Measurements from ENCODE around the gene GIPC2. TPM values are rescaled to one million over a fixed set of nuclear protein-coding genes. Genes with fewer than 3 reads are reported as not detected.
A peak's percentile ranks its signal among the peaks of the same experiment; 100 is the strongest.
"Not testable (repeated sequence)": the region's sequence is repeated elsewhere in the genome, so short reads cannot be mapped to it uniquely, and the experiment has no call there.

The GIPC2 gene
- total RNA-seq, 2 experiments from 2014 or later: 0.23 to 0.38 TPM

GRCh38 chr1:78096017-78096416 lies 50.3 kb downstream of the GIPC2 start:
- ATAC-seq: no peak
- Mint-ChIP-seq H3K4me1 (no peaks in the 10 kb centered on the region), H3K9me3 (ENCODE audit: low read depth) (no peaks in the 10 kb centered on the region), H3K4me3 (no peak overlapping the region), H3K27ac (no peak overlapping the region), H3K27me3 (peaks cover 2% of the 10 kb centered on the region), H3K36me3 (no peaks in the 10 kb centered on the region)
- no peak for DNase-seq
- CTCF ChIA-PET: no interaction called here

GRCh38 chr1:78096976-78097375 lies 51.2 kb downstream of the GIPC2 start:
- ATAC-seq: no peak
- peaks cover 2% of the 10 kb centered on the region for H3K27me3 Mint-ChIP-seq
- DNase-seq: no peak
- H3K9me3 Mint-ChIP-seq (ENCODE audit: low read depth): no peaks in the 10 kb centered on the region
- no peak overlapping the region for H3K4me3 Mint-ChIP-seq
- CTCF ChIA-PET: no interaction called here
- H3K36me3 Mint-ChIP-seq: no peaks in the 10 kb centered on the region
- H3K27ac Mint-ChIP-seq: no peak overlapping the region
- no peaks in the 10 kb centered on the region for H3K4me1 Mint-ChIP-seq

- no peaks in the 10 kb centered on the region for H3K4me1 Mint-ChIP-seq
- CTCF ChIA-PET: no interaction called here
These were observed 55.3 kb downstream of the GIPC2 start for GRCh38 chr1:78101051-78101450.

GRCh38 chr1:78101514-78101913 lies 55.7 kb downstream of the GIPC2 start:
- CTCF ChIA-PET: no interaction called here
- no peaks in the 10 kb centered on the region for H3K36me3 Mint-ChIP-seq
- ATAC-seq: no peak
- H3K4me3 Mint-ChIP-seq: no peak overlapping the region
- H3K27ac Mint-ChIP-seq: no peak overlapping the region
- H3K4me1 Mint-ChIP-seq: no peaks in the 10 kb centered on the region
- no peaks in the 10 kb centered on the region for H3K27me3 Mint-ChIP-seq
- no peak for DNase-seq
- H3K9me3 Mint-ChIP-seq (ENCODE audit: low read depth): no peaks in the 10 kb centered on the region

More at GRCh38 chr1:78101051-78101450, 55.3 kb downstream of the GIPC2 start:
- ATAC-seq: no peak
- Mint-ChIP-seq H3K9me3 (ENCODE audit: low read depth) (no peaks in the 10 kb centered on the region), H3K27me3 (peaks cover 2% of the 10 kb centered on the region), H3K36me3 (no peaks in the 10 kb centered on the region), H3K4me3 (no peak overlapping the region), H3K27ac (no peak overlapping the region)
- DNase-seq: no peak

GRCh38 chr1:78102082-78102481 lies 56.3 kb downstream of the GIPC2 start:
- no peaks in the 10 kb centered on the region for H3K9me3 Mint-ChIP-seq (ENCODE audit: low read depth)
- no peak for DNase-seq
- CTCF ChIA-PET: no interaction called here
- H3K4me3 Mint-ChIP-seq: no peak overlapping the region
- no peaks in the 10 kb centered on the region for H3K4me1 Mint-ChIP-seq
- ATAC-seq: no peak
- H3K36me3 Mint-ChIP-seq: no peaks in the 10 kb centered on the region
- H3K27me3 Mint-ChIP-seq: no peaks in the 10 kb centered on the region
- H3K27ac Mint-ChIP-seq: no peak overlapping the region

GRCh38 chr1:78102916-78103315 lies 57.1 kb downstream of the GIPC2 start:
- no peak for DNase-seq
- CTCF ChIA-PET: interaction anchor here (0.8 to 1.3 kb wide), 2 partner anchors 24 to 28 kb away, joined by 3 read pairs; no protein-coding TSS in a partner anchor
- H3K27ac Mint-ChIP-seq: no peak overlapping the region
- H3K27me3 Mint-ChIP-seq: no peaks in the 10 kb centered on the region
- no peak overlapping the region for H3K4me3 Mint-ChIP-seq
- ATAC-seq: no peak
- no peaks in the 10 kb centered on the region for H3K4me1 Mint-ChIP-seq
- no peaks in the 10 kb centered on the region for H3K9me3 Mint-ChIP-seq (ENCODE audit: low read depth)
- no peaks in the 10 kb centered on the region for H3K36me3 Mint-ChIP-seq

- H3K9me3 Mint-ChIP-seq (ENCODE audit: low read depth): no peaks in the 10 kb centered on the region
- DNase-seq: no peak
- no peak overlapping the region for H3K27ac Mint-ChIP-seq
- CTCF ChIA-PET: interaction anchor here (1.1 to 1.2 kb wide), 2 partner anchors 10 to 85 kb away, joined by 3 to 4 read pairs; no protein-coding TSS in a partner anchor
- H3K4me1 Mint-ChIP-seq: no peaks in the 10 kb centered on the region
- H3K27me3 Mint-ChIP-seq: no peaks in the 10 kb centered on the region
- ATAC-seq: no peak
- no peaks in the 10 kb centered on the region for H3K36me3 Mint-ChIP-seq
- H3K4me3 Mint-ChIP-seq: no peak overlapping the region
These were observed 58.6 kb downstream of the GIPC2 start for GRCh38 chr1:78104322-78104721.

- H3K27me3 Mint-ChIP-seq; H3K4me1 Mint-ChIP-seq; H3K36me3 Mint-ChIP-seq; H3K4me3 Mint-ChIP-seq; H3K27ac Mint-ChIP-seq; DNase-seq; ATAC-seq; H3K9me3 Mint-ChIP-seq (ENCODE audit: low read depth); CTCF ChIA-PET: not testable (repeated sequence)
These were observed 63.9 kb downstream of the GIPC2 start for GRCh38 chr1:78109659-78110058.

GRCh38 chr1:78113156-78113916 lies 67.6 kb downstream of the GIPC2 start:
- Mint-ChIP-seq H3K27me3 (peaks cover under 1% of the 10 kb centered on the region), H3K9me3 (ENCODE audit: low read depth) (no peaks in the 10 kb centered on the region), H3K4me1 (peaks cover 6% of the 10 kb centered on the region), H3K4me3 (no peak overlapping the region), H3K27ac (no peak overlapping the region), H3K36me3 (no peaks in the 10 kb centered on the region)
- ATAC-seq (no peak), DNase-seq (no peak)
- CTCF ChIA-PET: interaction anchor here (0.7 to 2.2 kb wide), 10 partner anchors 8 to 888 kb away, joined by 3 to 13 read pairs (median 4); partner anchors contain the start of gene DNAJB4

GRCh38 chr1:78114034-78114956 lies 68.5 kb downstream of the GIPC2 start:
- no peaks in the 10 kb centered on the region for H3K9me3 Mint-ChIP-seq (ENCODE audit: low read depth)
- H3K27me3 Mint-ChIP-seq: peaks cover 5% of the 10 kb centered on the region
- H3K36me3 Mint-ChIP-seq: no peaks in the 10 kb centered on the region
- no peak overlapping the region for H3K27ac Mint-ChIP-seq
- DNase-seq: peak; percentile 70
- peak; percentile 85 for ATAC-seq
- H3K4me3 Mint-ChIP-seq: no peak overlapping the region
- H3K4me1 Mint-ChIP-seq: peaks cover 6% of the 10 kb centered on the region
- CTCF ChIA-PET: interaction anchor here (0.7 to 2.2 kb wide), 17 partner anchors 9 to 889 kb away, joined by 3 to 13 read pairs (median 4); partner anchors contain the start of genes DNAJB4 and FUBP1

- H3K36me3 Mint-ChIP-seq, CTCF ChIA-PET: not testable (repeated sequence)
These were observed 74.7 kb downstream of the GIPC2 start for GRCh38 chr1:78120485-78120884.

GRCh38 chr1:78121710-78122109 lies 75.9 kb downstream of the GIPC2 start:
- H3K4me1 Mint-ChIP-seq: no peaks in the 10 kb centered on the region
- peaks cover 5% of the 10 kb centered on the region for H3K27me3 Mint-ChIP-seq
- H3K27ac Mint-ChIP-seq: no peak overlapping the region
- no peak for ATAC-seq
- no peak overlapping the region for H3K4me3 Mint-ChIP-seq
- no peak for DNase-seq
- H3K9me3 Mint-ChIP-seq (ENCODE audit: low read depth): no peaks in the 10 kb centered on the region
- CTCF ChIA-PET: interaction anchor here (1.1 kb wide), 1 partner anchor 8 kb away, joined by 4 read pairs; no protein-coding TSS in a partner anchor
- H3K36me3 Mint-ChIP-seq: no peaks in the 10 kb centered on the region

More at GRCh38 chr1:78120485-78120884, 74.7 kb downstream of the GIPC2 start:
- not testable (repeated sequence) for H3K9me3 Mint-ChIP-seq (ENCODE audit: low read depth); H3K4me1 Mint-ChIP-seq; ATAC-seq; H3K4me3 Mint-ChIP-seq; DNase-seq; H3K27ac Mint-ChIP-seq; H3K27me3 Mint-ChIP-seq

- no peak for DNase-seq
- Mint-ChIP-seq H3K36me3 (no peaks in the 10 kb centered on the region), H3K4me3 (no peak overlapping the region), H3K4me1 (no peaks in the 10 kb centered on the region), H3K9me3 (ENCODE audit: low read depth) (no peaks in the 10 kb centered on the region), H3K27ac (no peak overlapping the region), H3K27me3 (peaks cover 5% of the 10 kb centered on the region)
- CTCF ChIA-PET: no interaction called here
- ATAC-seq: no peak
These were observed 76.6 kb downstream of the GIPC2 start for GRCh38 chr1:78122389-78122788.

Measured in activated CD8-positive, alpha-beta memory T cell treated with anti-CD3 and anti-CD28 coated beads, Interleukin-2, amount 10 ng/mL, durations not matched to agents 7 days and 5 days (primary cell).